WTC11 (cell line): ENCODE results near the gene DNTT.

Experiments
- CBFB ChIP-seq: sonication (generic); formaldehyde crosslinking; IDR thresholded peaks from 2 replicates; pipeline ENCODE4 v1.8.1; 2022; ENCODE audit warnings: mild to moderate bottlenecking, low read depth, missing genetic modification reagents
- CTCF ChIP-seq: fragments of 200-600 bp; IDR thresholded peaks from 2 replicates; pipeline ENCODE4 v1.8.0; 2022; ENCODE audit warnings: antibody characterized with exemption
- NR3C1 ChIP-seq: sonication (generic); formaldehyde crosslinking; conservative IDR thresholded peaks from 2 replicates; pipeline ENCODE4 v1.8.1; 2023; ENCODE audit warnings: low read depth, mild to moderate bottlenecking, missing genetic modification reagents
- TF ChIP-seq, protein P1 (sequence below): sonication (generic); formaldehyde crosslinking; IDR thresholded peaks from 2 replicates; pipeline ENCODE4 v1.8.0; 2022; ENCODE audit warnings: missing genetic modification reagents
- TF ChIP-seq, protein P2 (sequence below): sonication (generic); formaldehyde crosslinking; IDR thresholded peaks from 2 replicates; pipeline ENCODE4 v1.8.0; 2022; ENCODE audit warnings: mild to moderate bottlenecking, missing genetic modification reagents

- TF ChIP-seq CTCF = no peak
- TF ChIP-seq NR3C1 (CRISPR knock-in tag) = no peak
- TF ChIP-seq, protein P1, sequence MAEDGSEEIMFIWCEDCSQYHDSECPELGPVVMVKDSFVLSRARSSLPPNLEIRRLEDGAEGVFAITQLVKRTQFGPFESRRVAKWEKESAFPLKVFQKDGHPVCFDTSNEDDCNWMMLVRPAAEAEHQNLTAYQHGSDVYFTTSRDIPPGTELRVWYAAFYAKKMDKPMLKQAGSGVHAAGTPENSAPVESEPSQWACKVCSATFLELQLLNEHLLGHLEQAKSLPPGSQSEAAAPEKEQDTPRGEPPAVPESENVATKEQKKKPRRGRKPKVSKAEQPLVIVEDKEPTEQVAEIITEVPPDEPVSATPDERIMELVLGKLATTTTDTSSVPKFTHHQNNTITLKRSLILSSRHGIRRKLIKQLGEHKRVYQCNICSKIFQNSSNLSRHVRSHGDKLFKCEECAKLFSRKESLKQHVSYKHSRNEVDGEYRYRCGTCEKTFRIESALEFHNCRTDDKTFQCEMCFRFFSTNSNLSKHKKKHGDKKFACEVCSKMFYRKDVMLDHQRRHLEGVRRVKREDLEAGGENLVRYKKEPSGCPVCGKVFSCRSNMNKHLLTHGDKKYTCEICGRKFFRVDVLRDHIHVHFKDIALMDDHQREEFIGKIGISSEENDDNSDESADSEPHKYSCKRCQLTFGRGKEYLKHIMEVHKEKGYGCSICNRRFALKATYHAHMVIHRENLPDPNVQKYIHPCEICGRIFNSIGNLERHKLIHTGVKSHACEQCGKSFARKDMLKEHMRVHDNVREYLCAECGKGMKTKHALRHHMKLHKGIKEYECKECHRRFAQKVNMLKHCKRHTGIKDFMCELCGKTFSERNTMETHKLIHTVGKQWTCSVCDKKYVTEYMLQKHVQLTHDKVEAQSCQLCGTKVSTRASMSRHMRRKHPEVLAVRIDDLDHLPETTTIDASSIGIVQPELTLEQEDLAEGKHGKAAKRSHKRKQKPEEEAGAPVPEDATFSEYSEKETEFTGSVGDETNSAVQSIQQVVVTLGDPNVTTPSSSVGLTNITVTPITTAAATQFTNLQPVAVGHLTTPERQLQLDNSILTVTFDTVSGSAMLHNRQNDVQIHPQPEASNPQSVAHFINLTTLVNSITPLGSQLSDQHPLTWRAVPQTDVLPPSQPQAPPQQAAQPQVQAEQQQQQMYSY = no peak
- no peak for TF ChIP-seq CBFB (CRISPR knock-in tag)
- TF ChIP-seq, protein P2, sequence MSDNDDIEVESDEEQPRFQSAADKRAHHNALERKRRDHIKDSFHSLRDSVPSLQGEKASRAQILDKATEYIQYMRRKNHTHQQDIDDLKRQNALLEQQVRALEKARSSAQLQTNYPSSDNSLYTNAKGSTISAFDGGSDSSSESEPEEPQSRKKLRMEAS = no peak
Observed at GRCh38 chr10:96319754-96320474, 15.7 kb downstream of the DNTT start.
